HCT116 (cell line): ENCODE results near the gene SLC25A44. TPM values are rescaled to one million over a fixed set of nuclear protein-coding genes. Genes with fewer than 3 reads are reported as not detected.

Experiments used
- ATAC-seq: fragments of 200-7000 bp; cut with Tn5 transposase; 2 replicates; pipeline ENCODE4 v1.9.1; 2020; ENCODE audit warnings: mild to moderate bottlenecking, moderate library complexity
- BruUV-seq: library from RNA; stranded (reverse); fragments of 400-500 nt; replicated peaks from 2 replicates; lab custom pipeline; 2021; lab: Mats Ljungman, UMichigan
- CTCF ChIA-PET: fragments of 300-600 bp; sonication (Branson Sonifier 250); formaldehyde crosslinking; loops from one replicate; lab custom pipeline; 2021; ENCODE audit warnings: antibody characterized with exemption; lab: Charles Lee
- POLR2A ChIA-PET: fragments of 300-600, 350-600 bp; sonication (Branson Sonifier 250); formaldehyde crosslinking; loops from one replicate; lab custom pipeline; 2021; ENCODE audit warnings: antibody characterized with exemption; lab: Charles Lee
- RAD21 ChIA-PET, 2 experiments: fragments of 300-600 bp; sonication (Branson Sonifier 250); formaldehyde crosslinking; loops; one replicate each; lab custom pipeline; 2023; ENCODE audit warnings: low total read pairs in 2 of 2; ENCODE audit not compliant: uncharacterized antibody in 2 of 2, unreplicated experiment in 2 of 2, low non-redundant PET in 1 of 2; lab: Charles Lee
- DNase-seq: peaks from one replicate; pipeline ENCODE4 v3.0.0-alpha.2; 2010; ENCODE audit warnings: low read depth, low spot score
- H2AFZ ChIP-seq: fragments of 200-600 bp; shearing (Covaris generic), sonication (generic); 2 replicates; pipeline ENCODE4 v1.6.1; 2017; ENCODE audit warnings: low read depth, mixed run types, mixed read lengths, antibody characterized with exemption, low read length; ENCODE audit not compliant: poor library complexity, severe bottlenecking
- H3K27ac ChIP-seq: 2 replicates; pipeline ENCODE4 v1.5.1; 2012; ENCODE audit warnings: low read depth, low read length
- H3K27me3 ChIP-seq: fragments of 200-600 bp; sonication (generic); 2 replicates; pipeline ENCODE4 v1.6.1; 2016; ENCODE audit warnings: mixed run types, low read length, mixed read lengths; ENCODE audit not compliant: insufficient read depth
- H3K36me3 ChIP-seq, 2 experiments: fragments of 200-500 bp in 1 of 2; fragments of 200-600 bp in 1 of 2; sonication (Bioruptor generic) in 1 of 2; sonication (generic) in 1 of 2; 2 replicates each; pipeline versions ENCODE4 v1.5.1 to v1.6.1; 2014 to 2016; ENCODE audit warnings: low read length in 2 of 2, inconsistent platforms in 1 of 2, mixed read lengths in 1 of 2, mixed run types in 1 of 2; ENCODE audit not compliant: insufficient read depth in 2 of 2, control insufficient read depth in 1 of 2
- H3K4me1 ChIP-seq, 2 experiments: fragments of 200-600 bp in 1 of 2; sonication (generic) in 1 of 2; 2 replicates each; pipeline versions ENCODE4 v1.5.1 to v1.6.1; 2012 to 2017; ENCODE audit warnings: low read length in 2 of 2, inconsistent platforms in 1 of 2, mild to moderate bottlenecking in 1 of 2, mixed read lengths in 1 of 2, mixed run types in 1 of 2, moderate library complexity in 1 of 2; ENCODE audit not compliant: insufficient read depth in 2 of 2, control insufficient read depth in 1 of 2
- H3K4me2 ChIP-seq: fragments of 200-600 bp; sonication (generic); 2 replicates; pipeline ENCODE4 v1.6.1; 2017; ENCODE audit warnings: mixed run types, low read length, mixed read lengths
- H3K4me3 ChIP-seq, 2 experiments: fragments of 200-600 bp in 1 of 2; sonication (generic) in 1 of 2; replicated peaks in 1 of 2; 2 replicates each; pipeline ENCODE4 v1.5.1; 2011 to 2016; ENCODE audit warnings: low read length in 2 of 2, control low read depth in 1 of 2, low read depth in 1 of 2, mild to moderate bottlenecking in 1 of 2, mixed read lengths in 1 of 2, mixed run types in 1 of 2
- H3K79me2 ChIP-seq: fragments of 200-600 bp; sonication (generic); 2 replicates; pipeline ENCODE4 v1.6.1; 2017; ENCODE audit warnings: mild to moderate bottlenecking, mixed run types, low read length, moderate library complexity, mixed read lengths; ENCODE audit not compliant: insufficient read depth
- H3K9ac ChIP-seq: fragments of 200-600 bp; sonication (generic); 2 replicates; pipeline ENCODE4 v1.6.1; 2016; ENCODE audit warnings: low read length, mixed read lengths
- H3K9me2 ChIP-seq: fragments of 200-600 bp; sonication (generic), shearing (Covaris generic); 2 replicates; pipeline ENCODE4 v1.6.1; 2017; ENCODE audit warnings: mixed run types, mild to moderate bottlenecking, moderate library complexity; ENCODE audit not compliant: insufficient read depth
- H3K9me3 ChIP-seq, 2 experiments: fragments of 200-500 bp in 1 of 2; fragments of 200-600 bp in 1 of 2; sonication (Bioruptor generic) in 1 of 2; sonication (generic) in 1 of 2; 2 replicates each; pipeline ENCODE4 v1.6.1; 2014 to 2017; ENCODE audit warnings: low read length in 2 of 2, mixed read lengths in 2 of 2, inconsistent platforms in 1 of 2, low read depth in 1 of 2, mild to moderate bottlenecking in 1 of 2, mixed run types in 1 of 2, moderate library complexity in 1 of 2; ENCODE audit not compliant: control insufficient read depth in 1 of 2, insufficient read depth in 1 of 2
- H4K20me1 ChIP-seq: fragments of 200-600 bp; sonication (generic), shearing (Covaris generic); 2 replicates; pipeline ENCODE4 v1.6.1; 2017; ENCODE audit warnings: mixed run types, mild to moderate bottlenecking, moderate library complexity; ENCODE audit not compliant: insufficient read depth
- CEBPB ChIP-seq: IDR thresholded peaks from 2 replicates; pipeline ENCODE4 v1.6.1; 2012; ENCODE audit warnings: low read depth
- EZH2 ChIP-seq: fragments of 200-600 bp; sonication (generic); IDR thresholded peaks from 2 replicates; pipeline ENCODE4 v1.6.1; 2017; ENCODE audit warnings: antibody characterized with exemption, mixed run types
- POLR2AphosphoS5 ChIP-seq: IDR thresholded peaks from 2 replicates; pipeline ENCODE4 v1.6.1; 2011; ENCODE audit warnings: mild to moderate bottlenecking, low read depth, low read length, moderate library complexity
- RAD21 ChIP-seq: IDR thresholded peaks from 2 replicates; pipeline ENCODE4 v1.6.1; 2012; ENCODE audit warnings: low read depth, mild to moderate bottlenecking
- intact Hi-C: fragments of 100-400 bp; cut with micrococcal nuclease; formaldehyde crosslinking; loops from 2 replicates; pipeline ENCODE4 v1.10.0; 2022
- total RNA-seq: library from RNA; stranded (reverse); gene quantifications from one replicate; pipeline ENCODE4 v1.2.1, GENCODE V29; 2021; ENCODE audit not compliant: unreplicated experiment

SLC25A44 gene
- total RNA-seq, 1 experiment from 2014 or later = 17.5 TPM

DNA sequence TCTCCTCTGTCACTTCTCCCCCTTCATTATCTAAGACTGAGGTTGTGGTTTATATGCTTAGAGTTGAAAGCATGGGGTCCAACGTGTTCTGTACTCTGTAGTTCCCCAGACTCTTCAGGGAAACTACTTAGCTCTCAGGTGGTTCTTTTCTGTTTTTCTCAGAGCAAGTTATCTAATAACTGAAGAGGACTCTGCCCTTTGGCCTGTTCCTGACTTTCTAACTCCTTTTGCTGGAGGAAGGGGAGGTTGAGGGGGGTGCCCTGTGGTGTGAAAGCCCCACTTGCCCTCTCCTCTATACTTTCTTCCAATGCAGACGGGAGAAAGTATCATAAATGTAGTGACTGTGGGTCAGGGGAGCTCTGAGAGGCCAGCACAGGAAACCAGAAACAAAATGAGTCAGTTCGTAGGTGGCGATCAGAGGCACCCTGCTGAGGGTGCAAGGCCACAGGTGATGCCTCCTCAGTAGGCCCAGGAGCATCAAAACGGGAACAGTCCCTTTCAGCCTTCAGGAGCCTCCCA lies 5.0 kb downstream of the SLC25A44 start:
- CTCF ChIA-PET = no interaction called here
- Histone ChIP-seq H4K20me1 (no peaks in the 10 kb centered on the region), H3K27ac (no peak overlapping the region), H3K9ac (no peak overlapping the region), H3K4me2 (no peak overlapping the region), H3K9me3 (no peaks in the 10 kb centered on the region), H2AFZ (no peak overlapping the region), H3K4me1 (peaks cover 3 to 15% of the 10 kb centered on the region in 2 experiments; a peak in 2 of 4 replicates), H3K27me3 (no peaks in the 10 kb centered on the region), H3K79me2 (peaks cover 53% of the 10 kb centered on the region), H3K4me3 (no peak overlapping the region), H3K9me2 (no peaks in the 10 kb centered on the region), H3K36me3 (peaks cover 3 to 16% of the 10 kb centered on the region in 2 experiments; a peak in 2 of 4 replicates)
- no TSS peak for BruUV-seq
- TF ChIP-seq POLR2AphosphoS5 (no peak), EZH2 (no peak), CEBPB (no peak)
- intact Hi-C loops = no loop called here
- POLR2A ChIA-PET = interaction anchor here (6.3 kb wide), 1 partner anchor 14 kb away, joined by 21 read pairs; the partner anchor contains the start of gene PMF1
- RAD21 ChIA-PET = no interaction called here
- DNase-seq = no peak
- ATAC-seq = no peak

DNA sequence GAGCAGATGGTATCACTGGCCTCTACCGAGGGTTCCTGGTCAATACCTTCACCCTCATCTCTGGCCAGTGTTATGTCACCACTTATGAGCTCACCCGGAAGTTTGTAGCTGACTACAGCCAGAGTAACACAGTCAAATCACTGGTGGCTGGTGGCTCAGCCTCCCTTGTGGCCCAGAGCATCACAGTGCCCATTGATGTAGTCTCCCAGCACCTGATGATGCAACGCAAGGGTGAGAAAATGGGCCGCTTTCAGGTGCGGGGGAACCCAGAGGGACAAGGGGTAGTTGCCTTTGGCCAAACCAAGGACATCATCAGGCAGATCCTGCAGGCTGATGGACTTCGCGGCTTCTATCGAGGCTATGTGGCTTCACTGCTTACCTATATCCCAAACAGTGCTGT lies 6.1 kb downstream of the SLC25A44 start:
- DNase-seq = no peak
- CTCF ChIA-PET = no interaction called here
- peaks cover 43% of the 10 kb centered on the region for H3K79me2 ChIP-seq

More for the DNA sequence above, 6.1 kb downstream of the SLC25A44 start:
- peaks cover 0 to 9% of the 10 kb centered on the region in 2 experiments; a peak in 1 of 4 replicates for H3K4me1 ChIP-seq
- BruUV-seq = no TSS peak
- H3K9me3 ChIP-seq = no peaks in the 10 kb centered on the region
- no peak for ATAC-seq
- TF ChIP-seq POLR2AphosphoS5 = no peak
- no peak for TF ChIP-seq RAD21
- H3K4me2 ChIP-seq = no peak overlapping the region
- H3K9ac ChIP-seq = no peak overlapping the region
- RAD21 ChIA-PET = no interaction called here
- no peaks in the 10 kb centered on the region for H3K27me3 ChIP-seq
- H3K9me2 ChIP-seq = no peaks in the 10 kb centered on the region
- intact Hi-C loops = no loop called here
- no peak overlapping the region for H2AFZ ChIP-seq
- no peak overlapping the region for H3K4me3 ChIP-seq
- H4K20me1 ChIP-seq = no peaks in the 10 kb centered on the region
- H3K36me3 ChIP-seq = peaks cover 3 to 16% of the 10 kb centered on the region in 2 experiments; a peak in 2 of 4 replicates
- no peak overlapping the region for H3K27ac ChIP-seq
- POLR2A ChIA-PET = interaction anchor here (6.3 kb wide), 1 partner anchor 12 kb away, joined by 21 read pairs; the partner anchor contains the start of gene PMF1
